Measurements from ENCODE around the gene TEAD3.

DNA sequence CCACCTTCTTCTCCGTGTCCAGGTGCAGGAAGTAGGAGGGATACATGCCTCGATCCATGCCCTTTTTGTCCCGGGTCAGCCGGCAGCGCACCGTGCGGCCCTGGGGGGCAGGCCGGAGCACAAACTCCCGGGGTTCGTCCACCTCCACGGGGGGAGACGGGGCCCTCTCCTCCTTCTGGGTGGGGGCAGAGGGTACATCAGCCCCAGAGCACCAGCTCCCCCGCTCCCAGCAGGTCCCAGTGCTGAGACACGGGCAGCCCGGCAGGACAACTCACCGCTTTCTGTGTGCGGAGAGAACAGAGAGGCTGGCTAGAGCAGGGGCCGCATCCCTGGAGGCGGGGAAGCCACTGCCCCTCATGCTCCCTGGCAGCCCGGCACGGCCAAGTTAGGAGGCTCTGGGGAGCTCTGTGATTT lies 9.1 kb upstream of the TEAD3 start:
- TF ChIP-seq POLR2A (IDR thresholded peaks at IDR 0.05; ENCODE audit: low read length) (no peak), GATA1 (IDR thresholded peaks at IDR 0.05; ENCODE audit: low read depth, low read length) (no peak)

Measured in erythroblast (primary cell).